Astrocyte of the hippocampus (primary cell): ENCODE results near the gene FAM181A.

ENCODE experiments used
- DNase-seq: peaks from one replicate; pipeline ENCODE4 v3.0.0; 2011; ENCODE audit warnings: low read depth, low spot score

FAM181A gene

GRCh38 chr14:93903342-93904184, 23.6 kb upstream of the FAM181A start:
- DNase-seq, result no peak

GRCh38 chr14:93905623-93906022, 21.5 kb upstream of the FAM181A start:
- DNase-seq, result no peak

- DNase-seq, result peak; percentile 56
These were observed 20.5 kb upstream of the FAM181A start for GRCh38 chr14:93906341-93907329.

- peak; percentile 84 for DNase-seq
These were observed 17.6 kb upstream of the FAM181A start for GRCh38 chr14:93909429-93910128.

GRCh38 chr14:93911975-93912615, 15.0 kb upstream of the FAM181A start:
- DNase-seq, result no peak

GRCh38 chr14:93912782-93913181, 14.4 kb upstream of the FAM181A start:
- DNase-seq, result no peak

- DNase-seq, result no peak
These were observed 12.9 kb upstream of the FAM181A start for GRCh38 chr14:93914278-93914677.

- DNase-seq, result no peak
These were observed 12.0 kb upstream of the FAM181A start for GRCh38 chr14:93915070-93915705.

- DNase-seq, result no peak
These were observed 11.3 kb upstream of the FAM181A start for GRCh38 chr14:93915800-93916199.

- no peak for DNase-seq
These were observed 10.6 kb upstream of the FAM181A start for GRCh38 chr14:93916498-93916897.

- no peak for DNase-seq
These were observed 10.0 kb upstream of the FAM181A start for GRCh38 chr14:93917141-93917540.

GRCh38 chr14:93921001-93921806, 5.9 kb upstream of the FAM181A start:
- DNase-seq, result no peak

- no peak for DNase-seq
These were observed 3.5 kb upstream of the FAM181A start for GRCh38 chr14:93923626-93924025.

- no peak for DNase-seq
These were observed 2.4 kb upstream of the FAM181A start for GRCh38 chr14:93924592-93925355.

- no peak for DNase-seq
These were observed 1.7 kb upstream of the FAM181A start for GRCh38 chr14:93925374-93925895.

GRCh38 chr14:93926245-93926872, 785 bp upstream of the FAM181A start:
- DNase-seq, result peak; percentile 22

GRCh38 chr14:93927800-93928145, 629 bp downstream of the FAM181A start:
- DNase-seq, result no peak

GRCh38 chr14:93928184-93929047, 1.3 kb downstream of the FAM181A start:
- no peak for DNase-seq
